Glomerular visceral epithelial cell (primary cell): ENCODE data around the gene DNAAF5.

Experiments
- DNase-seq: peaks from one replicate; pipeline ENCODE4 v3.0.0-alpha.2; 2016; ENCODE audit errors: extremely low spot score

Gene DNAAF5

DNA sequence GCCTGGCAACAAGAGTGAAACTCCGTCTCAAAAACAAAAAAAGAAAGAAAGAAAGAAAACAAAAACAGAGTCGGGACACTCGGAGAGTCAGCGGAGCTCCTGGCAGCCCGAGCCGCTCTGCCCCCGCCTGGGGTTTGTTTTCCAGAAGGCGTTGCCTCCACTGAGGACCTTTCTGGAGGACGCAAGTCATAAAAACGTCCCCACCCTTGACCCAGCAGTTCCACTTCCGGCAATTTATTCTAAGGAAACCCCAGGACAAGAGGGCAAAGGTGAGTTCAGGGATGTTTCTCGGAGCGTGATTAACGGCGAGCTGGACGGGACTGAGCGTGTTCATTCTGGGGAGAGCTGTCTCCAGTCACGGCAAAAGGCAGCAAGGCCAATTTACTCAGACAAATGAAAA lies 78.8 kb downstream of the DNAAF5 start:
- DNase-seq, result no peak

DNA sequence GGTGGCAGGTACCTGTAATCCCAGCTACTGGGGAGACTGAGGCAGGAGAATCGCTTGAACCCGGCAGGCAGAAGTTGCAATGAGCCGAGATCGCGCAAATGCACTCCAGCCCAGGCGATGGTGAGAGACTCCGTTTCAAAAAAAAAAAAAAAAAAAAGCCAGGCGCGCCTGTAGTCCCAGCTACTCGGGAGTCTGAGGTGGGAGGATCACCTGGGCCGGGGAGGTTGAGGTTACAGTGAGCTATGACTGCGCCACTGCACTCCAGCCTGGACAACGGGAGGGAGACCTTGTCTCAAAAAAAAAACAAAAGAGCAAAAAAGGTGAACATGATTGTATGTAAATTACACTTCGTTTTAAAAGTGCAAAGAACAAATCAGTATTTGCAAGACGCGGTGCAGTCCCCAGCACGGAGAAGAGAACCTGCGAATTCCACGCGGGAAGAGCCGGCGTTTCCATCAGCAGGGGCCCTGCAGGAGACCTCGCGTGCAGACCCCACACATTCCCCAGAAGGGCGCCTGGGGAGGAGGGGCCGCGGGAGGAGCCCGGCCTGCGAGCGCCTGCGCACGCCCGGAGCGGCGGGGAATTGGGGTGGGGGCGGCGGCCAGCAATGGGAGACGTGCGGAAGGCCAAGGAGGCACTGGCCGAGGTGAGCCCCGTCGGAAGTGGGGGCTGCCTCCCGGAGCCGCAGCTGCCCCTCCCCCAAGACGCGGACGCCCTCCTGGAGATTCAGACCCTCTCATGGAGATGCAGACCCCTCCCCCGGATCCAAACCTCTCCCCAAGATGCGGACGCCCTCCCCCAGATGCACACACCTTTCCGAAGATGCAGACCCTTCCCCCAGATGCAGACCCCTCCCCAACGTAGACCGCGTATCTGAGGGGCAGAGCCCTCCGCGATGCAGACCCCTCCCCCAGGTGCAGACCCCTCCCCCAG lies 89.1 kb downstream of the DNAAF5 start:
- no peak for DNase-seq

- DNase-seq, result peak; percentile 97
Observed at GRCh38 chr7:816300-816750, 89.8 kb downstream of the DNAAF5 start.

DNA sequence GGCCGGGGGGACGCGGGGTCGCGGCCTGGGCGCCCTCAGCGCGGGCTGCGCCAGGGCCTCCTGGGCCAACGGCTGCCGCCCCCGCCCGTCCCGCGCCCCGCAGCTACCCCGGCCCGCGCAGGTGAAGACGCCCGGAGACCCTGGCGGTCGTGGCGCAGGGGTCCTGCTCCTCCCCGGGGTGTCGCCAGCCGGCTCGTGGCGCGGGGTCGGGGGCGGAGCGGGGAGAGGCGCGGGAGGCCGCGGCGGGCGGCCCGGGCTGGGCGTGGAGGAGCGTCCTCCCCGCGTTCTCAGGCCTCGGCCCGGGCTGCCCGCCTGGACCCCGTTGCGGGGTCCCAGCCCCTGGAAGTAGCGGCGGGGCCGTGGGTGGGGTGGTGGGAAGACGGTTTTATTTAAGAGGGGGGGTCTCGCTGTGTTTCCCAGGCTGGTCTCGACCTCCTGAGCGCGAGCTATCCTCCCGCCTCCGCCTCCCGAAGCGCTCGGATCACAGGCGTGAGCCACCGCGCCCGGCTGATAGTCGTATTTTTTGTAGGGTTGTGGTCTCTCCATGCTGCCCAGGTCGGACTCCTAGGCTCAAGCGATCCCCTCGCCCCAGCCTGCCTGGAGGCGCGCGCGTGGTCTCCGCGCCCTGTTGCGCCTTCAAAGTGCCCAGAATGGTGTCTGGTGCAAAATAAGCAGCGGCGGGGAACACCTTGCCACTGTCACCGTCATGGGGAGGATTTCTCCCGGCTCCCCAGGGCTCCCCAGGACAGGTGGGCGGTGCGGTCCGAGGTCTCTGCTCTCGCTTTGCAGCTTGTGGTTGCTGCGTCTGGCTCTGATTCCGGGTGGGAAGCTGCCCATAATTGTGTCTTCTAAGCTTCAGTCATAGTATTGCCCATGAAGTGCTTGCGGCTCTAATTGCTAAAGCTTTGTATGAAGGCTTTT lies 90.5 kb downstream of the DNAAF5 start:
- DNase-seq, result peak; percentile 40

- peak; percentile 24 for DNase-seq
Observed at GRCh38 chr7:818031-818699, 91.7 kb downstream of the DNAAF5 start.

DNA sequence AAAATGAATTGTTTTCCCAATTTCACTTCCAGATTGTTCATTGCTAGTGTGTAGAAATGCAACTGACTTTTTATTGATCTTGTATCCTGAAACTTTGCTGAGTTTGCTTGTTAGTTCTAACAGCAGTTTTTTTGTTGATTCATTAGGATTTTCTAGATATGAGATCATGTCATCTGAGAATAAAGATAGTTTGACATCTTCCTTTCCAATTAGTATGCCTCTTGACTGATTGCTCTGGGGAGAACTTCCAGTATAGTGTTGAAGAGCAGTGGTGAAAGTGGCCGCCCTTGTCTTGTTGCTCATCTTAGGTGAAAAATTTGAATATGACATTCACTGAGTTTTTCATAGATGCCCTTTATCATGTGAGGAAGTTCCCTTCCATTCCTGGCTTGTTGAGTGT lies 93.8 kb downstream of the DNAAF5 start:
- DNase-seq, result no peak

- no peak for DNase-seq
Observed at GRCh38 chr7:821688-822087, 95.2 kb downstream of the DNAAF5 start.

- no peak for DNase-seq
Observed at GRCh38 chr7:822692-823276, 96.3 kb downstream of the DNAAF5 start.

- DNase-seq, result no peak
Observed at GRCh38 chr7:823649-824048, 97.2 kb downstream of the DNAAF5 start.

DNA sequence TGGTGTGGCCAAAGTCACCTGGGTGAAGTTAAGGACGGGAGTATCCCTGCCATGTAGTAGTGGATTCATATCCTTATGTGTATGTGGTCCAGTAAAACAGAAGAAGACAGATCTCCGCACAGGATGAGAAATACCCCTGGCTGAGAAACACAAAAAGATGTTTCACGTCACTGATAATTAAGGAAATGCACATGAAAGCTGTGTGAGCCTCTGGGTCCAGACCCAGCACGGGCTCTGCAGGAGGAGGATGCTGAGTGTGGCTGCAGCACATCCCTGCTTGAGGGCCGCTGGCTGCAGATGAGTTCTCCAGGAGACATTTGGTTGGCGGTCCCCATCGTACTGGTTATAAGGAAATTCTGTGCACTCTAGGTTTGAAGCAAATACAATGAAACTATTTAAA lies 97.6 kb downstream of the DNAAF5 start:
- no peak for DNase-seq

GRCh38 chr7:824664-825063 lies 98.2 kb downstream of the DNAAF5 start:
- no peak for DNase-seq

DNA sequence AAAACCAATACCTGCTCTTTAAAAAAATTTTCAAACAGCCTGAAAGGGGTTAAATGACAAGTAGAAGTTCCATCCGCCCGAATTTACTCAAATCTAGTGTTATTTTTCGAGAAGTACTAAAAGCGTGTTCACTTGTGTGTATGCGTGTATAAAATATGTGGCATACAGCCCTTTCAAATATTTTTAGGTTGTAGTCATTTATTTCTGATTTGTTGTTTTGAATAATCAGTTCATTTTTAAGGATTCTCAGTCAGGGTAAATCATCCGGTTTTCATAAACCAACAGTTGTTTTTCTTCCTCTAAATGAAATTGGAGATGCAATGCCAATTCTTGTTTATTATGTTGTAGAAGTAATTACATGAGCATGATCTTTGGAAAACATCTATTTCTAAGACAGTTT lies 98.9 kb downstream of the DNAAF5 start:
- no peak for DNase-seq

GRCh38 chr7:826230-826917 lies 99.9 kb downstream of the DNAAF5 start:
- no peak for DNase-seq

GRCh38 chr7:828793-829561 lies 102.5 kb downstream of the DNAAF5 start:
- DNase-seq, result no peak

DNA sequence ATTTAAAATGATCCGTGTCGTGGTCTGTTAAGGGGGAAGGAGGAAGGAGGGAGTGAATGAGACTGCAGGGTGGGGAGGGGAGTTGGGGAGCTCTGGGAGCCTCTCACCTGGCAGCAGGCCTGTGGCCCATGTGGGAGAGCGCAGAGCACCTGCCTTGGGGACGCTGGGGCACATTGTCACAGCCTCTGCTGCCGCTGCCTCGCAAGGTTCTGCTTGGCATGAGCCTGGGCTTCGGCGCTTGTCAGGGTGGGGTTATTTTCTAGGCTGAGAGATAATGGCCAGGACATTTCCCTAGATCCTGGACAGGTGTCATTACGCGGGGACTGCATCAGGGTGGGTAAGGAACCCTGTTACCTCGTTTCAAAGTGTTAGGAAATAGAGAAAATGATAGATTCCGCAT lies 103.6 kb downstream of the DNAAF5 start:
- no peak for DNase-seq

- peak; percentile 76 for DNase-seq
Observed at GRCh38 chr7:831596-832166, 105.2 kb downstream of the DNAAF5 start.

- DNase-seq, result peak; percentile 80
Observed at GRCh38 chr7:832167-832967, 105.9 kb downstream of the DNAAF5 start, which contains the start of gene SUN1. SUN1 (plus strand) TSS chr7:832476; CDS start chr7:832525, 49 bp downstream.

DNA sequence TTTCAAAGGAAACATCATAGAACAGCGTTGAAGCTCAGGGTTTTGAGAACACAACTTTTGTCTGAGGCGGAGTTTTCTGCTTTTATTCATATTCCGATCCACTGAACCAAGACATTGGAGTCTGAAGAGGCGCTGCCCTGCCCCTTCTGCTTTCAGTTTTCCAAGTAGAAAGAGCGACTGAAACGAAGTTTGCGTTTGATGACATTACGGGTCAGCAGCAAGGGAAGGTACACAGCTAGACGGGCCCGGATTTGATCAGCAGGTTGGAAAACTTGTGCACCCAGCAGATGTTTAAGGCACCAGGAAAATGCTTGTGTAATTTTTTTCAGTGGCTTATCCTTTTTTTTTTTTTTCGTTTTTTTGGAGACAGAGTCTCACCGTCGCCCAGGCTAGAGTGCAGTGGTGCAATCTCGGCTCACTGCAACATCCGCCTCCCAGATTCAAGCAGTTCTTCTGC lies 106.5 kb downstream of the DNAAF5 start:
- no peak for DNase-seq
